Left renal cortex interstitium (tissue), 4 donors: ENCODE data around the gene RYR1. TPM values are rescaled to one million over a fixed set of nuclear protein-coding genes. Genes with fewer than 3 reads are reported as not detected.
"Not testable (repeated sequence)": the region's sequence is repeated elsewhere in the genome, so short reads cannot be mapped to it uniquely, and the experiment has no call there.

Experiments
- DNase-seq, 4 donors: peaks; one replicate each; pipeline ENCODE4 v3.0.0-alpha.2; 2013; ENCODE audit warnings: low read depth in 4 of 4, low spot score in 2 of 4, missing footprints in 1 of 4
- polyA plus RNA-seq, 4 donors: library from polyadenylated mRNA; unstranded; fragments of 120-200 nt; gene quantifications; one replicate each; pipeline ENCODE4 v1.2.1, GENCODE V29; 2013; ENCODE audit not compliant: insufficient read length in 4 of 4

Gene RYR1
- polyA plus RNA-seq, 4 donors: 4.2 to 7.2 (median 5.1) TPM

GRCh38 chr19:38554676-38555141, 121.2 kb downstream of the RYR1 start:
- no peak for DNase-seq

DNA sequence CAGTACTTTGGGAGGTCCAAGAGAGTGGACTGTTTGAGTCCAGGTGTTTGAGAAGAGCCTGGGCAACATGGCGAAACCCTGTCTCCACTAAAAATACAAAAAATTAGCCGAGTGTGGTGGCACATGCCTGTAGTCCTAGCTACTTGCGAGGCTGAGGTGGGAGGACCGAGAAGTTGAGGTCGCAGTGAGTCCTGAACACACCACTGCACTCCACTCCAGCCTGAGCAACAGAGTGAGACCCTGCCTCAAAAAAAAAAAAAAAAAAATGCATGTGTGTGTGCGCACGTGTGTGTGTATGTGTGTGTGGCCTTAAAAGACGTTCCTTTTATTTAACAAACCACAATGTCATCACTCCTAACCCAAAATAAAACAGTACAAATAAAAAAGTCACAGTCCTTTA, 121.7 kb downstream of the RYR1 start:
- no peak for DNase-seq

DNA sequence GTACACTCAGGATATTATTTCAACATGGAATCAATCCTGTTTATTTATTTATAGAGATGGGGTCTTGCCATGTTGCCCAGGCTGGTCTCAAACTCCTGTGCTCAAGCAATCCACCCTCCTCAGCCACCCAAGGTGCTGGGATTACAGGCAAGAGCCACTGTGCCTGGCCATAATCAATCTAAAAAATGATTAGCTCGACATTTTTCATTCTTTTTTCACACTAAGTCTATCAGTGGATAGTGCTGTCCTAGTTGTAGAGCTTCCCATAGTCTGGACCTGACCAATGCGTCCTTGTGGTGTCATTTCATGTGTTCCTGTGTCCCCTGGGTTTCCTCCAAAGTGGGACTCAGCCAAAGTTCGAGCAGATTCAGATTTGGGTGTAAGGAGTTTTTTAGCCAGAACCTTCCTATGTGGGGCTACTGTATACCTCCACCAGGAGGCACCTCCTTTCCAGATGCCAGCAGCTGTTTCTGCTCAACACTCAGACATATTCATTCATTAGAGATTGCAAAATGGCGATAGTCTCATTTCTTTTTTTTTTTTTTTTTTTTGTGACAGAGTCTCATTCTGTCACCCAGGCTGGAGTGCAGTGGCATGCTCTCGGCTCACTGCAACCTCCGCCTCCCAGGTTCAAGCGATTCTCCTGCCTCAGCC, 123.2 kb downstream of the RYR1 start:
- DNase-seq: no peak

GRCh38 chr19:38557205-38557799, 123.8 kb downstream of the RYR1 start:
- no peak for DNase-seq

GRCh38 chr19:38558933-38559332, 125.4 kb downstream of the RYR1 start:
- not testable (repeated sequence) for DNase-seq

DNA sequence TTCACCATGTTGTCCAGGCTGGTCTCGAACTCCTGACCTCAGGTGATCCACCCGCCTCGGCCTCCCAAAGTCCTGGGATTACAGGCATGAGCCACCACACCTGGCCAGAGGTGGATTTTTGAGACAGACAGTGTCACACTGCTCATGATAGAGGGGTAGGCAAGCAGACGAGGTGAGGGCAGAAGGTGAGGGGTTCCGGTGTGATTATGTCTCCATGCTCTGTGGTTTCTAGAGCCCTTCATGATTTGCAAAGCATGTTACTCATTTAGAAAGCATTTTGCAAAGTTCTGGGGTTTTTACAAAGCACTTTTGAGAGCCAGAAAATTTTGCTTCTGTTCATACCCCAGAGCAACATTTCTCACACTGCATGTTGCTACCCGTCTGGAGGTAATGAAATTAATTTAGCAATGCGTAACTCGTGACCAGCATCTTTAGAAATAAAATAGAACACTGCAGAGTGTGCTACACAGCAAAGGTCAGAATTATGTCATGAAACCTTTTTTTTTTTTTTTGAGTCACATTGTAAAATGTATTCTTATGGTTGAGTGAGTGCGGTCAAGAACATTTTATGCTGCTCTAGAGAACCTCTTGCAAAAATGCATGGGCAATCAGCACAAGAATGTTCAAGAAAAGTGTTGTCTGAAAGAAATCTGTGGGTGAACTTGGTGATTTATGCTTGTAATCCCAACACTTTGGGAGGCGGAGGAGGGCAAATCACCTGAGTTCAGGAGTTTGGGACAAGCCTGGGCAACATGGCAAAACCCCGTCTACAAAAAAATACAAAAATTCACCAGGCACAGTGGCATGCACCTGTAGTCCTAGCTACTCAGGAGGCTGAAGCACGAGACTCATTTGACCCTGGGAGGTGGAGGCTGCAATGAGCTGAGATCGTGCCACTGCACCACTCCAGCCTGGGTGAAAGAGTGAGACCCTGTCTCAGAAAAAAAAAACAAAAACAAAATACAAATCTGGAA, 126.2 kb downstream of the RYR1 start:
- no peak for DNase-seq

GRCh38 chr19:38561053-38561606, 127.6 kb downstream of the RYR1 start:
- DNase-seq: no peak

GRCh38 chr19:38561658-38562057, 128.2 kb downstream of the RYR1 start:
- no peak for DNase-seq

- no peak for DNase-seq
These were observed 128.6 kb downstream of the RYR1 start for GRCh38 chr19:38562096-38562495.

GRCh38 chr19:38563475-38563874, 130.0 kb downstream of the RYR1 start:
- no peak for DNase-seq

DNA sequence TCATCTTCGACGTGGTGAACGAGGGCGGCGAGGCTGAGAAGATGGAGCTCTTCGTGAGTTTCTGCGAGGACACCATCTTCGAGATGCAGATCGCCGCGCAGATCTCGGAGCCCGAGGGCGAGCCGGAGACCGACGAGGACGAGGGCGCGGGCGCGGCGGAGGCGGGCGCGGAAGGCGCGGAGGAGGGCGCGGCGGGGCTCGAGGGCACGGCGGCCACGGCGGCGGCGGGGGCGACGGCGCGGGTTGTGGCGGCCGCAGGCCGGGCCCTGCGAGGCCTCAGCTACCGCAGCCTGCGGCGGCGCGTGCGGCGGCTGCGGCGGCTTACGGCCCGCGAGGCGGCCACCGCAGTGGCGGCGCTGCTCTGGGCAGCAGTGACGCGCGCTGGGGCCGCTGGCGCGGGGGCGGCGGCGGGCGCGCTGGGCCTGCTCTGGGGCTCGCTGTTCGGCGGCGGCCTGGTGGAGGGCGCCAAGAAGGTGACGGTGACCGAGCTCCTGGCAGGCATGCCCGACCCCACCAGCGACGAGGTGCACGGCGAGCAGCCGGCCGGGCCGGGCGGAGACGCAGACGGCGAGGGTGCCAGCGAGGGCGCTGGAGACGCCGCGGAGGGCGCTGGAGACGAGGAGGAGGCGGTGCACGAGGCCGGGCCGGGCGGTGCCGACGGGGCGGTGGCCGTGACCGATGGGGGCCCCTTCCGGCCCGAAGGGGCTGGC, 131.6 kb downstream of the RYR1 start:
- no peak for DNase-seq

- no peak for DNase-seq
These were observed 132.2 kb downstream of the RYR1 start for GRCh38 chr19:38565691-38566105.

DNA sequence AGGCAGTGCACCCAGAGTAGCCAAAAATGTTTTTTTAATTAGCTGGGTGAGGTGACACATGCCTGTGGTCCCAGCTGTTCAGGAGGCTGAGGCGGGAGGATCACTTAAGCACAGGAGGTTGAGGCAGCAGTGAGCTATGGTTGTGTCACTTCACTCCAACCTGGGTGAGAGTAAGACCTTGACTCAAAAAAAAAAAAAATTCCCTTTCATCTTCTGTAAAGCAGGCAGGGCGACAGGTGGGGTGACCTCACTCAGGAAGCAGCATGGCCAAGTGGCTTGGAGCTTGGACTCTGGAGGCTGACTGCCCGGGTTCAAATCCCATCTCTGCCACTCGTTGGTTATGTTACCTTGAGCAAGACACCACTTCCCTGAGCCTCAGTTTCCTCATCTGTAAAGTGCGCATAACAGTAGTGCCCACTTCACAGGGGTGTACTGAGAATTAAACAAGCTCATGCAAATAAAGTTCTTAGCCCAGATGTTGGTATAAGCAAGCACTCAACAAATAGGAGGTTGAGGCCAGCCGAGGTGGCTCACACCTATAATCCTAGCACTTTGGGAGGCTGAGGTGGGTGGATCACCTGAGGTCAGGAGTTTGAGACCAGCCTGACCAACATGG, 136.0 kb downstream of the RYR1 start:
- DNase-seq: no peak

DNA sequence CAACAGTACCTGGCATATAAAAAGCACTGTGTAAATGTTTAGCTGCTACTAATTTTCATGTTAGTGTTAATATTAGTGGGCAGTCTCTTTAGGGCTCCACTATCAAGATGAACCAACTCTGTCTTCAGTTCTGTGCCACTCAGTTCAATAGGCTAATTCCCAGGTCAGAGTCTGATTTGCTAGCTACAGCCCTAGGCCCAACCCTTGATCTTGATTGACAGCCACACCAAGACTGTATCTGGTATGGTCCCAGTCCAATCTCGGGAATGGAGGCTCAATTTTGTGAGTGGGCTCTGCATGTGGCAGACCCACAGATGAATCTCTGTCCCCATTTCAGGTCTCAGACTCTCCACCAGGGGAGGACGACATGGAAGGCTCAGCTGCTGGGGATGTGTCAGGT, 138.2 kb downstream of the RYR1 start:
- DNase-seq: no peak

DNA sequence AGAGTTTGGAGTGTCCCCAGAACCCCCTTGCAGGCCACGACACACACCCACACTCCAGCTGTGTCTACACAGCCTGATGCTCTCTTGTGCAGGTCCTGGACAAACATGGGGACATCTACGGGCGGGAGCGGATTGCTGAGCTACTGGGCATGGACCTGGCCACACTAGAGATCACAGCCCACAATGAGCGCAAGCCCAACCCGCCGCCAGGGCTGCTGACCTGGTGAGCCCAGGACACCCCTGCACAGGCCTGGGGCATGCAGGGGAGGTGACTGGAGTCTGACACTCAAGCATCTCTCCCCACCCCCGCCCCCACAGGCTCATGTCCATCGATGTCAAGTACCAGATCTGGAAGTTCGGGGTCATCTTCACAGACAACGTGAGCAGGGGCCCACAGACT, 144.3 kb downstream of the RYR1 start:
- DNase-seq: no peak

DNA sequence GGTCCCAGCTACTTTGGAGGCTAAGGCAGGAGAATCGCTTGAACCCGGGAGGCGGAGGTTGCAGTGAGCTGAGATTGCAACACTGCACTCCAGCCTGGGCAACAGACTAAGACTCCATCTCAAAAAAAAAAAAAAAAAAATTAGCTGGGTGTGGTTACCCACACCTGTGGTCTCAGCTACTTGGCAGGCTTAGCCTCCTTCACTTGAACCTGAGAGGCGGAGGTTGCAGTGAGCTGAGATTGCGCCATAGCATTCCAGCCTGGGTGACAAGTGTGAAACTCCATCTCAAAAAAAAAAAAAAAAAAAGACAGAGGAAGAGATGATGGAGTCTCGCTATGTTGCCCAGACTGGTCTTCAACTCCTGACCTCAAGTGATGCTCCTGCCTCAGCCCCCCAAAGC, 145.8 kb downstream of the RYR1 start:
- DNase-seq: not testable (repeated sequence)

GRCh38 chr19:38580080-38580479, 146.6 kb downstream of the RYR1 start:
- DNase-seq: no peak

DNA sequence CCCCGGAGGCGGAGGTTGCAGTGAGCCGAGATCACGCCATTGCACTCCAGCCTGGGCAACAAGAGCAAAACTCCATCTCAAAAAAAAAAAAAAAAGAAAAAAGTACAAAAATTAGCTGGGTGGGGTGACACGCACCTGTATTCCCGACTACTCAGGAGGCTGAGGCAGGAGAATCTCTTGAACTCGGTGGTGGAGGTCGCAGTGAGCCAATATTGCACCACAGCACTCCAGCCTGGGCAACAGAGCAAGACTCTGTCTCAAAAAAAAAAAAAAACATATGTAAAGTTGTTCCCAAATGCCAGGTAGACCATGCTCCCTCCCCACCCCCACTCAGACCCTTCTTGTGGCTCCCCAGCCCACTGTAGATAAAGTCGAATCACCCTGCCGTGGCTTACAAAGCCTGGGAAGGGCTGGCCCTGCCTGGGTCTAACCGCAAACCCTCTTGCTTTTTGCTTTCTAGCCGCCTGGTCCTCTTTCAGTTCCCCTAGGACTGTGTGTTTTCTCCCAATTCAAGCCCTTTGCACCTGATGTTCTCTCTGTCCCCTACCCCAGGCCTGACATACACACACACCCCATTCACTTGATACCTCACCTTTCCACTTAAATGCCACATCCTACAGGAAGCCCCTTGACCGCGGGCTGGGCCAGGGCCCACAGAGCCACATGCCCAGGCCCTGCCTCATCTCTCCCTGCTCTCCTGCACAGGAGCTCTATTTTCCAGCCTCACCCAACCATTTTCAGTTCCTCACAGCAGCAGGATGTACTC, 149.9 kb downstream of the RYR1 start:
- DNase-seq: no peak

DNA sequence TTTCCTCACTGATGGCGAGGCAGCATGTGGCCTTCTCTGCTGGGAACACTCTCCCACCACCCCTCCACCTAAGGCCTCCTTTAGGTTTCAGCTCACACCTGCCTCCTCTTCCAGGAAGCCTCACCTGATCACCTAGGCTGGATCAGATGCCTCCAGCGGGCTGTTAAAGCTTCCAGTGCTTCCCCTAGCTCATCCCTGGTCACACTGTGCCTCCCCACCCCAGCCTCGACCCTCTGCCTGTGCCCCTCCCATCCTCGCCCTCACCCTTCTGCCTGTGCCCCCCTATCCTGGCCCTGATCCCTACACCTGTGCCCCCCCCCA, 150.5 kb downstream of the RYR1 start:
- no peak for DNase-seq
